Measurements from ENCODE around the gene ITSN2.

GRCh38 chr2:24301599-24301998, 58.7 kb downstream of the ITSN2 start:
- TF ChIP-seq POLR2A (IDR thresholded peaks at IDR 0.05; ENCODE audit: low read length) (no peak), GATA1 (IDR thresholded peaks at IDR 0.05; ENCODE audit: low read depth, low read length) (no peak)
